AG10803 (cell line): ENCODE results near the gene DDX47.

Experiments used
- DNase-seq: peaks from one replicate; pipeline ENCODE4 v3.0.0; 2010; ENCODE audit warnings: low read depth
- H3K4me3 ChIP-seq: 2 replicates; pipeline ENCODE4 v1.5.1; 2011; ENCODE audit warnings: mild to moderate bottlenecking, low read length, control low read depth
- CTCF ChIP-seq: conservative IDR thresholded peaks from 2 replicates; pipeline ENCODE4 v1.5.1; 2011; ENCODE audit warnings: mild to moderate bottlenecking, low read length, control low read depth, inconsistent platforms

DDX47 gene

GRCh38 chr12:12788675-12789368 lies 24.3 kb upstream of the DDX47 start:
- peak; percentile 76 for DNase-seq
- TF ChIP-seq CTCF: peak; percentile 77
- H3K4me3 ChIP-seq: no peak overlapping the region

GRCh38 chr12:12790956-12791355 lies 22.2 kb upstream of the DDX47 start:
- DNase-seq: no peak
- TF ChIP-seq CTCF: no peak
- H3K4me3 ChIP-seq: no peak overlapping the region

- TF ChIP-seq CTCF: no peak
- no peak overlapping the region for H3K4me3 ChIP-seq
- DNase-seq: peak; percentile 67
These were observed 21.3 kb upstream of the DDX47 start for GRCh38 chr12:12791756-12792369.

GRCh38 chr12:12792421-12792820 lies 20.7 kb upstream of the DDX47 start:
- DNase-seq: no peak
- TF ChIP-seq CTCF: no peak
- no peak overlapping the region for H3K4me3 ChIP-seq

GRCh38 chr12:12794686-12795085 lies 18.5 kb upstream of the DDX47 start:
- H3K4me3 ChIP-seq: no peak overlapping the region
- no peak for DNase-seq
- TF ChIP-seq CTCF: no peak

GRCh38 chr12:12796171-12796570 lies 17.0 kb upstream of the DDX47 start:
- TF ChIP-seq CTCF: no peak
- no peak for DNase-seq
- H3K4me3 ChIP-seq: no peak overlapping the region

- TF ChIP-seq CTCF: no peak
- no peak overlapping the region for H3K4me3 ChIP-seq
- no peak for DNase-seq
These were observed 16.0 kb upstream of the DDX47 start for GRCh38 chr12:12796928-12797793.
